DMS 273 (cell line): ENCODE results near the gene PPP2R2B.

Experiments
- DNase-seq: peaks from one replicate; lab custom pipeline; 2025; ENCODE audit not compliant: unreplicated experiment; lab: John Stamatoyannopoulos, UW

PPP2R2B gene

GRCh38 chr5:146888351-146888978, 9.9 kb upstream of the PPP2R2B start:
- DNase-seq = no peak

- no peak for DNase-seq
Observed at GRCh38 chr5:146884066-146884626, 5.6 kb upstream of the PPP2R2B start.

DNA sequence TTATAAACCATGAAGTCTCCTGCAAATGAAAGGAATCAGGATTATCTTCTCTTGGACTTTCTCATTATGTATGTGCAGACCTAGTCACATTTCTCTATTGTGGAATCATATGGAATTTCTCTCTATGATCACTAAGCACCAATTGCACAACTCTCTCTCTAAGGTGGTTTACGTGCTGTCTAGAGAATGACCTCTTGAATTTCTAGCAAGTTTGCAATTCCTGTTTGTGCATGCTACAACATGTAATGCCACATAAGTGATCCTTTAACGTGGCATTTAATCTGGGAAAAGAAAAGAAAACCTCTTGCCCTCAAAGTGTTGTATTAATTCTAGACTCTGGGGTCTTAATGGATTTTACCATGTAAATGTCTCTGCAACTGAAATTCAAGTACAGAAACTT, 5.0 kb upstream of the PPP2R2B start:
- DNase-seq = no peak

- no peak for DNase-seq
Observed at GRCh38 chr5:146880966-146881365, 2.4 kb upstream of the PPP2R2B start.

DNA sequence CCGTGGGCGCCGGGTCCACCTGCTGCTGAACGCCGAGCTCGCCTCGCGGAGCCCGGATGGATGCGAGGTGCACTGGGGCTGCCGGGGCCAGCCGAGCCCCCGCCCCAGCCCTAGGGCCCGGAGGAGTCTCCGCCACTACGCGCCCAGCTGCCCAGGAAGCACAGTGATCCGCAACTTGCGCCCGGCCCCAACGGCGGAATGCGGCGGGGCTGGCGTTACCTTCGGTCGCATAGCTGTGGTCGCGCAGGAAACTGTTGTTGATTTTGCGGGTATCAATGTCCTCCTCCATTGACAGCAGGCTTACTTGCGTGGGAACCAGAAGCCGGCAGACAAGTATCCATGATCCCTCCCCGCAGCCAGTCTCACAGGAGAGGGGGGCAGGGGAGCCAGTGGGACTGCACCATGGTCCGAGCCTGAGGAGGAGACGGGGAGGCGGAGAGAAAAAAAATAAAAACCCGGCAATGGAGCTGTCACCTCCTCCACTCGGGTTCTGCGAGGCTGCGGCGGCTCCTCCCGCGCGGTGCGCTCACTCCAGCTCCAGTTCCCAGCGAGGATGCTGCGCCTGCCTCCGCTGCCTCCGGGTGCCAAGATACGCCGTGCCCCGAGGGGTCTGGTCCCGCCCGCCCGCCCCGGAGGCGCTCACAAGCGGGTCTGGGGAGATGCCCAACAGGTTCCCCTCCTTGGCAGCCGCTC, 628 bp downstream of the PPP2R2B start:
- peak; percentile 72 for DNase-seq

- peak; percentile 27 for DNase-seq
Observed at GRCh38 chr5:146877178-146877681, 1.3 kb downstream of the PPP2R2B start.

GRCh38 chr5:146873186-146873917, 5.2 kb downstream of the PPP2R2B start:
- peak; percentile 7 for DNase-seq

- no peak for DNase-seq
Observed at GRCh38 chr5:146872188-146872587, 6.4 kb downstream of the PPP2R2B start.

DNA sequence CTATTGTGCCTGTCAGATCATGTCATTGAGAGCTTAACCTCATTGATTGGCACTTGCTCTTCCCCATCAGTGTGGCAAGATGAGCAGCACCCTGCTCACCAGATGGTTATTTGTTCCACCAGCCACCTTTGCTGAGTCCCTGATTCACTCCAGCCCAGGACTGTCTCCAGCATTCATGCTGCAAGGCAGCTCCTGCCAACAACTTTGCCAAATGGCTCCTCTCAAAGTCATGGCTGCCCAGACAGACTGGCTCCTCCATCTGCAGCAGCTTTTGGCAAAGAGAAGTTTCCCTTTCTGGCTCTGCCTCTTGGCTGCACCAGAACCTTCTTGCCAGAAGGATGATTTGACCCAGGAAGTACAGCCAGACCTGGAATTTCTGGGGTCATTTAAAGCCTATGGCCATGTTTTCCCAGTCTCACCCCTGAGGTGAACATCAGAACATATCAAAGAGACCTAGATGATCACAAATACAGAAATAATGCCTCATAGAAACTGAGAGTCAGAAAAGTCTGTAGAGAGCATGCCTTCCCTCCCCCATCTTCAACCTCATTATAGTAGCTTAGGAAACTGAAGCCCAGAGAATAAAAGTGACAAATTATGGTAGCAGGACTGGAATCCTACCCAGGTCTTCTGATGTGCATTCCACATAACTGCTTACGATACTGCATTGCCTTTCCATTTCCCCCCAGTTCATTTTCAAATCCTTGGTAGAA, 10.4 kb downstream of the PPP2R2B start:
- DNase-seq = peak; percentile 60

DNA sequence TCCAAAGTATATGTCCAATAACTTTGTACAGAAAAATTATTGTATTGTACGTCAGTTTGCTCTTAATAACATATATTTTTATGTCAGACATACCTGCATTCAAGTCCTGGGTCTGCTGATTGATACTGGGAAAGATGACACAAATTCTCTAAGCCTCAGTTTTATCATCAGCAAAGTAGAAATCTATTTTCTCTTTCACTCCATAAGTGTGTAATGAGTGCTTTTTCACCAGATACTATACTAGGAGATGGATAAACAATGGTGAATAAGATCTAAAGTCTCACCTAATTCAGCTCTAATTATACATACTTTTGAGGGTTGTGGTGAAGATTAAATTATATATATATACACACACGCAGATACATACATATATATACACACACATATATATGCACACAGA, 12.3 kb downstream of the PPP2R2B start:
- DNase-seq = no peak

- no peak for DNase-seq
Observed at GRCh38 chr5:146862641-146863040, 15.9 kb downstream of the PPP2R2B start.

GRCh38 chr5:146860213-146860893, 18.2 kb downstream of the PPP2R2B start:
- no peak for DNase-seq

GRCh38 chr5:146852089-146852488, 26.5 kb downstream of the PPP2R2B start:
- DNase-seq = no peak

DNA sequence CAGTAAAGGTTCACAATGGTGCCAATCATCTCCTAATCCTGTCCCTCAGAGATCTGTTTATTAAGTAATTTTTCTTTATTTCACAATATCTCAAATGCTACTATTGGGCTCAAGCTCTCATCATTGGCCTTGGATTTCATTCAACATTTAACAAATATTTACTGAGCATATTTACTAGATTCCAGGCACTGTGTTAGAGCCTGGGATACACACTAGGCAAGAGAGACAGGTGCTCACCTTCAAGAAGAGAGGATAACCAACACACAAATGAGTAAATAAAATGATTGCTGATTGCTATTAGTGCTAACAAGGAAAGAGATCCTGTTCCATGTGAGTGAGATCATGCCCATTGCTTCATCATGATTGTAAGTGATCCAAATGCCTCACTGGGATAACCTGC, 27.4 kb downstream of the PPP2R2B start:
- DNase-seq = no peak

- no peak for DNase-seq
Observed at GRCh38 chr5:146849694-146850303, 28.8 kb downstream of the PPP2R2B start.

DNA sequence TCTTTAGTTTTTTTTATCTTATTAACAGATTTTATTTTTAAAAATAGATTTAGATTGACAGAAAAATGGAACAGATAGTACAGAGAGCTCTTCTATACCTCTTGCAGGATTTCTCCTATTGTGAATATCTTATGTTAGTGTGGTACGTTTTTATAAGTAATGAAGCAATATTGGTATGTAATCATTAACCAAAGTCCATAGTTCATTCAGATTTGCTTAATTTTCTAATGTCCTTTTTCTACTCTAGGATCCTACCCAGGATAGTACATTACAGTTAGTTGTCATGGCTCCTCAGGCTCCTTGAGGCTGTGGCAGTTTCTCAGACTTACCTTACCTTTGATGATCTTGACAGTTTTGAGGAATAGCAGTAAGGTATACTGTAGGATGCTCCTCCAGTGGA, 30.4 kb downstream of the PPP2R2B start:
- DNase-seq = no peak

DNA sequence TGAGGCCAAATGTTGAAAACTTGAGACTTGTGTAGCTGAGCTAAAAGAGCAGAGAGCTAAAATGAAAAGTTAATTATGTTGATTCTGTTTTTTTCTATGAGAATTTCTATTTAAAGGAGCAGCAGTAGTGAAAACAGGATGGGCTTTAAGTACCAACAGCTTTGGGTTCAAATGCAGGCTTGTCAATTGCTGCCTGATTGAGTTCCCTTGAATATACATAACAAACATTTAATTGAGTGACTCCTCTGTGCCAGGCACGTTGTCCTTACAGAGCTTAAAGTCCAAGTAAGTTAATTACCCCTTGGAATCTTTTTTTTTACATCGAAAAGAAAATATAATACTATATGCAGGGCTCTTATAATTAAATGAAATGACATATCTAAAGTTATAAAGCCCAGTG, 38.5 kb downstream of the PPP2R2B start:
- no peak for DNase-seq

GRCh38 chr5:146836226-146836842, 42.2 kb downstream of the PPP2R2B start:
- DNase-seq = no peak

DNA sequence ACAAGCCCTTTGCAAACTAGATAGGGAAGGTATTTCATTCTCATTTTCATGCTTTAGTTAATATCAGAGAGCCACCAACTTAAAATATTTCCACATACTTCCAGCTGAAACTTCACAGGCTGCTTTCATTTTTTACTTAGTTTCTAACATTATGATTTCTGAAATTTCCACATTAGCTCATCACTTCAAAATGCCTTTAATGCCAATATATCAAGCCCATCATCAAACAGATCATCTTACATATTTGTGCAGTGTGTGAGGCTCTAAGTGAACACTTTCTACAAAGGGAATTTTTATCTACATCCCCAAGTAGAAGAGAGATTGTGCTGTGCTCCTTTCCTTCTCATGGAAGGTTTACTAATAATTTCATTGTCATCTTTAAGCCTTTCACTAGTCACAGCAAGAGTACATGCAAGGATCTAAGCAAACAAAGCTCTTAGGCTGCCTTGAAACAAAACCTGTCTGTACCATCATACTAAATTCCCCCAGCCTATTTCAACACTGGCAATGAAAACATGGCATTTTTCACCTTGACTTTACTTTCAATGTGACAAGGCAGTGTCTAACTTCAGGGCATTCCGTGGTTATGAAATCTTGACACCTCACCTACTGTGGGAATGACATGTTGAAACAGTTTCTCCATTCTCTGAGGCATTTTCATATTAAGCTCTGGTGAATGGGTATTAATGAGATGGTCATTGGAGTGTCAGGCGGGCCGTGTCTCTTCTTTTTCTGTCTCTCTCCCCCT, 45.4 kb downstream of the PPP2R2B start:
- no peak for DNase-seq
